WTC11 (cell line): ENCODE data around the gene C10orf105. TPM values are rescaled to one million over a fixed set of nuclear protein-coding genes. Genes with fewer than 3 reads are reported as not detected.

Experiments
- ATAC-seq: fragments of 200-7000 bp; cut with Tn5 transposase; 2 replicates; pipeline ENCODE4 v1.10.0; 2021; ENCODE audit warnings: mild to moderate bottlenecking, moderate library complexity
- CTCF ChIA-PET: fragments of 300-600 bp; sonication (Branson Sonifier 250); formaldehyde crosslinking; loops from one replicate; lab custom pipeline; 2021; ENCODE audit warnings: antibody characterized with exemption; lab: Charles Lee
- POLR2A ChIA-PET: fragments of 350-600 bp; sonication (Branson Sonifier 250); formaldehyde crosslinking; loops from one replicate; lab custom pipeline; 2021; ENCODE audit warnings: antibody characterized with exemption; lab: Charles Lee
- DNase-seq: peaks from one replicate; pipeline ENCODE4 v3.0.0; 2021; ENCODE audit warnings: low spot score
- H3K27ac Mint-ChIP-seq: 2 replicates; pipeline ENCODE4 v1.8.0; 2021; ENCODE audit warnings: mixed read lengths
- H3K27me3 Mint-ChIP-seq: 2 replicates; pipeline ENCODE4 v1.8.0; 2021; ENCODE audit warnings: low read depth, mild to moderate bottlenecking, moderate library complexity, mixed read lengths
- H3K36me3 Mint-ChIP-seq: 2 replicates; pipeline ENCODE4 v1.8.0; 2021; ENCODE audit warnings: mixed read lengths
- H3K4me1 Mint-ChIP-seq: 2 replicates; pipeline ENCODE4 v1.8.0; 2022; ENCODE audit warnings: mixed read lengths
- H3K4me3 Mint-ChIP-seq: 2 replicates; pipeline ENCODE4 v1.8.0; 2021; ENCODE audit warnings: mild to moderate bottlenecking, moderate library complexity, mixed read lengths
- H3K9me3 Mint-ChIP-seq: 2 replicates; pipeline ENCODE4 v1.8.0; 2021; ENCODE audit warnings: mixed read lengths
- E2F1 ChIP-seq: sonication (generic); formaldehyde crosslinking; IDR thresholded peaks from 2 replicates; pipeline ENCODE4 v1.8.0; 2022; ENCODE audit warnings: mild to moderate bottlenecking, missing genetic modification reagents
- IRF2 ChIP-seq: sonication (generic); formaldehyde crosslinking; IDR thresholded peaks from 2 replicates; pipeline ENCODE4 v1.8.0; 2022; ENCODE audit warnings: low read depth, missing genetic modification reagents, borderline replicate concordance
- JUN ChIP-seq: sonication (generic); formaldehyde crosslinking; IDR thresholded peaks from 2 replicates; pipeline ENCODE4 v1.8.0; 2023; ENCODE audit warnings: mild to moderate bottlenecking, missing genetic modification reagents
- MAX ChIP-seq: sonication (generic); formaldehyde crosslinking; IDR thresholded peaks from 2 replicates; pipeline ENCODE4 v1.8.0; 2022; ENCODE audit warnings: mild to moderate bottlenecking, missing genetic modification reagents
- MYBL2 ChIP-seq: sonication (generic); formaldehyde crosslinking; IDR thresholded peaks from 2 replicates; pipeline ENCODE4 v1.8.1; 2023; ENCODE audit warnings: mild to moderate bottlenecking, moderate library complexity, missing genetic modification reagents
- NFYB ChIP-seq: sonication (generic); formaldehyde crosslinking; conservative IDR thresholded peaks from 2 replicates; pipeline ENCODE4 v1.8.0; 2022; ENCODE audit warnings: low read depth, missing genetic modification reagents
- PREB ChIP-seq: sonication (generic); formaldehyde crosslinking; IDR thresholded peaks from 2 replicates; pipeline ENCODE4 v1.8.1; 2022; ENCODE audit warnings: mild to moderate bottlenecking, missing genetic modification reagents, moderate library complexity, borderline replicate concordance
- SMAD4 ChIP-seq: sonication (generic); formaldehyde crosslinking; IDR thresholded peaks from 2 replicates; pipeline ENCODE4 v1.8.0; 2022; ENCODE audit warnings: mild to moderate bottlenecking, missing genetic modification reagents
- SP1 ChIP-seq: sonication (generic); formaldehyde crosslinking; conservative IDR thresholded peaks from 2 replicates; pipeline ENCODE4 v1.8.1; 2022; ENCODE audit warnings: missing genetic modification reagents
- TEAD1 ChIP-seq: sonication (generic); formaldehyde crosslinking; IDR thresholded peaks from 2 replicates; pipeline ENCODE4 v1.8.0; 2022; ENCODE audit warnings: mild to moderate bottlenecking, missing genetic modification reagents
- ZNF138 ChIP-seq: sonication (generic); formaldehyde crosslinking; conservative IDR thresholded peaks from 2 replicates; pipeline ENCODE4 v1.8.1; 2022; ENCODE audit warnings: mild to moderate bottlenecking, moderate library complexity, missing genetic modification reagents
- ZNF232 ChIP-seq: sonication (generic); formaldehyde crosslinking; IDR thresholded peaks from 2 replicates; pipeline ENCODE4 v1.8.0; 2022; ENCODE audit warnings: mild to moderate bottlenecking, missing genetic modification reagents
- ZNF317 ChIP-seq: sonication (generic); formaldehyde crosslinking; IDR thresholded peaks from 2 replicates; pipeline ENCODE4 v1.8.1; 2023; ENCODE audit warnings: low read depth, mild to moderate bottlenecking, moderate library complexity, missing genetic modification reagents, borderline replicate concordance
- ZNF416 ChIP-seq: fragments of 250-450 bp; sonication (Bioruptor Pico); IDR thresholded peaks from 2 replicates; pipeline ENCODE4 v1.9.0; 2021; ENCODE audit warnings: mild to moderate bottlenecking, inconsistent platforms
- ZNF425 ChIP-seq: fragments of 250-450 bp; sonication (Bioruptor Pico); conservative IDR thresholded peaks from 2 replicates; pipeline ENCODE4 v1.9.0; 2021; ENCODE audit warnings: mild to moderate bottlenecking
- ZNF512 ChIP-seq: sonication (generic); formaldehyde crosslinking; IDR thresholded peaks from 2 replicates; pipeline ENCODE4 v1.8.1; 2022; ENCODE audit warnings: missing genetic modification reagents, borderline replicate concordance
- total RNA-seq: library from RNA; stranded (reverse); gene quantifications from 3 replicates; pipeline ENCODE4 v1.2.3, GENCODE V29; 2021
- TF ChIP-seq, protein P1 (sequence below): sonication (generic); formaldehyde crosslinking; conservative IDR thresholded peaks from 2 replicates; pipeline ENCODE4 v1.8.1; 2023; ENCODE audit warnings: mild to moderate bottlenecking, low read depth, missing genetic modification reagents, moderate library complexity
- TF ChIP-seq, protein P2 (sequence below): sonication (generic); formaldehyde crosslinking; IDR thresholded peaks from 2 replicates; pipeline ENCODE4 v1.8.1; 2023; ENCODE audit warnings: mild to moderate bottlenecking, missing genetic modification reagents, borderline replicate concordance

The C10orf105 gene
- total RNA-seq, 1 experiment from 2014 or later = 0.48 TPM

DNA sequence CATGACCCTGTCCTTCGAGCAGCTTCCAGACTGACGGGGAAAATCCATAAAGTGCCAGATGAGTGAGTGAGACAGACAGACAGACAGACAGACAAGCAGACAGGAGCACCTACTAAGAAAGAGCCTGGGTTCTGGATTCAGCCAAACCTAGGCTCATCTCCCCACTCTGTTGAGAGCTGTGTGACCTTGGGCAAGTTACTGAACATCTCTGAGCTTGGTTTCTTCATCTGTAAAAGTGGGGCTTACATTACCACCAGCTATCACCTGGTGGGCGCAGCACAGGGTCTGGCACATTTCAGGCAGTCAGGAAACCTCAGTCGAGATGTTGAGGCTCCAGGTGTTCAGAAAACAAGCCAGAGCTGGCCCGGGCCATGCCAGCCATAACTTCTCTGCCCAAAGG lies 37.6 kb downstream of the C10orf105 start (continued):
- no peak for TF ChIP-seq ZNF512
- TF ChIP-seq, protein P1, sequence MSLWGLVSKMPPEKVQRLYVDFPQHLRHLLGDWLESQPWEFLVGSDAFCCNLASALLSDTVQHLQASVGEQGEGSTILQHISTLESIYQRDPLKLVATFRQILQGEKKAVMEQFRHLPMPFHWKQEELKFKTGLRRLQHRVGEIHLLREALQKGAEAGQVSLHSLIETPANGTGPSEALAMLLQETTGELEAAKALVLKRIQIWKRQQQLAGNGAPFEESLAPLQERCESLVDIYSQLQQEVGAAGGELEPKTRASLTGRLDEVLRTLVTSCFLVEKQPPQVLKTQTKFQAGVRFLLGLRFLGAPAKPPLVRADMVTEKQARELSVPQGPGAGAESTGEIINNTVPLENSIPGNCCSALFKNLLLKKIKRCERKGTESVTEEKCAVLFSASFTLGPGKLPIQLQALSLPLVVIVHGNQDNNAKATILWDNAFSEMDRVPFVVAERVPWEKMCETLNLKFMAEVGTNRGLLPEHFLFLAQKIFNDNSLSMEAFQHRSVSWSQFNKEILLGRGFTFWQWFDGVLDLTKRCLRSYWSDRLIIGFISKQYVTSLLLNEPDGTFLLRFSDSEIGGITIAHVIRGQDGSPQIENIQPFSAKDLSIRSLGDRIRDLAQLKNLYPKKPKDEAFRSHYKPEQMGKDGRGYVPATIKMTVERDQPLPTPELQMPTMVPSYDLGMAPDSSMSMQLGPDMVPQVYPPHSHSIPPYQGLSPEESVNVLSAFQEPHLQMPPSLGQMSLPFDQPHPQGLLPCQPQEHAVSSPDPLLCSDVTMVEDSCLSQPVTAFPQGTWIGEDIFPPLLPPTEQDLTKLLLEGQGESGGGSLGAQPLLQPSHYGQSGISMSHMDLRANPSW = no peak
- no peak for TF ChIP-seq ZNF232 (CRISPR knock-in tag)
- TF ChIP-seq MYBL2 = no peak
- TF ChIP-seq, protein P2, sequence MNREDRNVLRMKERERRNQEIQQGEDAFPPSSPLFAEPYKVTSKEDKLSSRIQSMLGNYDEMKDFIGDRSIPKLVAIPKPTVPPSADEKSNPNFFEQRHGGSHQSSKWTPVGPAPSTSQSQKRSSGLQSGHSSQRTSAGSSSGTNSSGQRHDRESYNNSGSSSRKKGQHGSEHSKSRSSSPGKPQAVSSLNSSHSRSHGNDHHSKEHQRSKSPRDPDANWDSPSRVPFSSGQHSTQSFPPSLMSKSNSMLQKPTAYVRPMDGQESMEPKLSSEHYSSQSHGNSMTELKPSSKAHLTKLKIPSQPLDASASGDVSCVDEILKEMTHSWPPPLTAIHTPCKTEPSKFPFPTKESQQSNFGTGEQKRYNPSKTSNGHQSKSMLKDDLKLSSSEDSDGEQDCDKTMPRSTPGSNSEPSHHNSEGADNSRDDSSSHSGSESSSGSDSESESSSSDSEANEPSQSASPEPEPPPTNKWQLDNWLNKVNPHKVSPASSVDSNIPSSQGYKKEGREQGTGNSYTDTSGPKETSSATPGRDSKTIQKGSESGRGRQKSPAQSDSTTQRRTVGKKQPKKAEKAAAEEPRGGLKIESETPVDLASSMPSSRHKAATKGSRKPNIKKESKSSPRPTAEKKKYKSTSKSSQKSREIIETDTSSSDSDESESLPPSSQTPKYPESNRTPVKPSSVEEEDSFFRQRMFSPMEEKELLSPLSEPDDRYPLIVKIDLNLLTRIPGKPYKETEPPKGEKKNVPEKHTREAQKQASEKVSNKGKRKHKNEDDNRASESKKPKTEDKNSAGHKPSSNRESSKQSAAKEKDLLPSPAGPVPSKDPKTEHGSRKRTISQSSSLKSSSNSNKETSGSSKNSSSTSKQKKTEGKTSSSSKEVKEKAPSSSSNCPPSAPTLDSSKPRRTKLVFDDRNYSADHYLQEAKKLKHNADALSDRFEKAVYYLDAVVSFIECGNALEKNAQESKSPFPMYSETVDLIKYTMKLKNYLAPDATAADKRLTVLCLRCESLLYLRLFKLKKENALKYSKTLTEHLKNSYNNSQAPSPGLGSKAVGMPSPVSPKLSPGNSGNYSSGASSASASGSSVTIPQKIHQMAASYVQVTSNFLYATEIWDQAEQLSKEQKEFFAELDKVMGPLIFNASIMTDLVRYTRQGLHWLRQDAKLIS (CRISPR knock-in tag) = no peak

DNA sequence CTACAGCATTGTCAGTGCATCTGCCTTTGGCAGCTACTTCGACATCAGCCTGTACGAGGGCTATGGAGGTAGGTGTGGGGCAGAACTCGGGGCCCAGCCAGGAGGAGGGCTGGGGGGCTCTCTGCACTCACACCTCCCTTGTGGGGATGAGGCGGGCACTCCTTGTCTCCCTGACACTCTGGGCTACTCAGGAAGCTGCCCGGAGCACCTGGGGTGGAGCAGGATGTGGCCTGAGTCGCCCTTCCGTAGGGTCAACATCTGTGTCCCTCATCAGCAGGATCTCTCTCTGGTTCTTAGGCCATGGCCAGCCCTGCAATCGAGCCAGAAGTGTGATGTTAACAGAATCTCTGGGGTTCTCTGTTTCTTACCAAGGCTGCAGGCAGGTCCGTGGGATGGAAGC lies 40.2 kb downstream of the C10orf105 start:
- DNase-seq (no peak), ATAC-seq (no peak)
- H3K4me3 Mint-ChIP-seq = no peak overlapping the region
- H3K36me3 Mint-ChIP-seq = no peaks in the 10 kb centered on the region
- H3K9me3 Mint-ChIP-seq = no peaks in the 10 kb centered on the region
- no peak overlapping the region for H3K27ac Mint-ChIP-seq
- TF ChIP-seq SMAD4 (CRISPR knock-in tag) (no peak), IRF2 (CRISPR knock-in tag) (no peak), ZNF425 (CRISPR knock-in tag) (no peak), JUN (CRISPR knock-in tag) (no peak), PREB (no peak), E2F1 (CRISPR knock-in tag) (no peak), ZNF138 (CRISPR knock-in tag) (no peak), TEAD1 (CRISPR knock-in tag) (no peak), ZNF317 (CRISPR knock-in tag) (no peak), MAX (CRISPR knock-in tag) (no peak), NFYB (CRISPR knock-in tag) (no peak), ZNF416 (CRISPR knock-in tag) (no peak), MYBL2 (no peak), SP1 (CRISPR knock-in tag) (no peak)
- TF ChIP-seq, protein P2 (CRISPR knock-in tag) = no peak
- H3K27me3 Mint-ChIP-seq = no peaks in the 10 kb centered on the region; the same call in 1 of the 2 replicates
- POLR2A ChIA-PET = no interaction called here
- CTCF ChIA-PET = interaction anchor here (1.6 to 2.7 kb wide), 4 partner anchors 12 to 34 kb away, joined by 3 to 21 read pairs (median 6); no protein-coding TSS in a partner anchor
- H3K4me1 Mint-ChIP-seq = peaks cover 4% of the 10 kb centered on the region
